HG02884 (cell line): ENCODE measurements around the gene SLC22A23.
A peak's percentile ranks its signal among the peaks of the same experiment; 100 is the strongest.

ENCODE experiments used
- ATAC-seq: cut with Tn5 transposase; IDR thresholded peaks from one replicate; pipeline ENCODE4 v1.9.1; 2021; ENCODE audit warnings: mild to moderate bottlenecking, moderate library complexity; ENCODE audit not compliant: unreplicated experiment

The SLC22A23 gene

DNA sequence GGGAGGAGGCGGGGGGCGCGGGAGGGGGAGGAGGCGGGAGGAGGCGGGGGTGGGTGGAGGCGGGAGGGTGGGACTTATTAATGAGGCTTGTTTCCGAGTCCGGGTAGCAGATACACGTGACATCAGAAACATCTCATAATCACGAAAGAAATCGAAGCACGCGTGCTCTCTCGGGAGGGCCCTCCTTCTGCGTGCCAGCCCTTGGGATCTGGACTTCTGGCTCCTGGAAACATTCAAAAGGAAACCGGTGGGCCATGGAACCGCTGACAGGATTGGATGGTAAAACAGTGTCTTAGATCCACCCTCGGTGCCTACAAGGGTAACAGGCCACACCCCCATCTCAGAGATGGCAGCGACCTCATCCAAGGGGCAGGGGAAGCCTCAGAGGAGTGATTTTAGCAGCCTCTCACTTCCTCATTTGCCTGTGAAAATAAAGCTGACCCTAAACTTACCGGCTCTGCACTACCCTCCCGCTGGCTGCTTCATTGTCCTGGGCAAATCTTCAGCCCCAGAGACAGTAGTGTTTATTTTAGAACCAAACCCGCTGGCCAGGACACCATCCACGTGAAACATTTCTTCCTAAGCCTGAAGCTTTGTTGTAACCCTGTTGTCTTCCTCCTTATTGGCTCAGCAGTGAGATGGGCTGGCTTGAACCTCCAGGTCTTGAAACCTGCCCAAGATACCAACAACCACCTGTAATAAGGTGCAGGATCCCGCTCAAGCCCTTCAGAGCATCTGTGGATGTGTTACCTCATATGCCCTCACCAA lies 100.6 kb downstream of the SLC22A23 start:
- peak; percentile 87 for ATAC-seq

GRCh38 chr6:3355358-3356055 lies 101.3 kb downstream of the SLC22A23 start:
- no peak for ATAC-seq

DNA sequence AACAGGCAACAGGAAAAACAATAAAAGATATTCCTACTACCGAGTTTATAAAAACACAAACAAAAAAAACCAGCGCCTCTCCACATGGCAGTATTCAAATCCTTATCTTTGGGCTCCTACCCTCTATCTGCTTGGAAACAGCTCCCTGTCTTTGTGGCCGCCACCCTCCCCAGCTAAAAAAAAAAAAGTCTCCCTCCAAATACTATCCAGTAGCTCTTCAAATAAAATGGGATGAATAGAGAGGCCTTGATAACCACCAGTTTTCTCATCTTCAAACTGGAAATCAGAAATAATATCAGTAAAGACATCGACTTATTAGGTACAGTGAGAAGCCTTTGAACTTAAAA lies 101.9 kb downstream of the SLC22A23 start:
- ATAC-seq = no peak

DNA sequence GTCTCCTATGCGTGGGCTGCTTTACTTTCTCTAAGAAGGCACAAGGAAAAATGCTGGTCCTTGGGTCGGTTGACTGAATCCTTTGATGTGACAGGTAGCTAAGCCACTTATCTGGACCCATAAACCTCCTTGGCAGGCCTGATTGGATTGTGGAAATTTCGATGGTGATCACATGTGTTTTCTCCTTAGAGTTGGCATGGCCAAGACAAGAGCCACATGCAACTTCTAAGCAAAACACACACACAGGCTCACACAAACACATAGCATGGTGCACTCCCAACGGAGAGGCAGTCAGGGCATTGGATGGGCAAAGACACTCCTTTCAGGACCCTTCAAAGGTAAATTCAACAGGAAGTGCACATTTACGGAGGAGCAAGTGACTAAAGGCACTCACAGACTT lies 102.9 kb downstream of the SLC22A23 start:
- no peak for ATAC-seq

DNA sequence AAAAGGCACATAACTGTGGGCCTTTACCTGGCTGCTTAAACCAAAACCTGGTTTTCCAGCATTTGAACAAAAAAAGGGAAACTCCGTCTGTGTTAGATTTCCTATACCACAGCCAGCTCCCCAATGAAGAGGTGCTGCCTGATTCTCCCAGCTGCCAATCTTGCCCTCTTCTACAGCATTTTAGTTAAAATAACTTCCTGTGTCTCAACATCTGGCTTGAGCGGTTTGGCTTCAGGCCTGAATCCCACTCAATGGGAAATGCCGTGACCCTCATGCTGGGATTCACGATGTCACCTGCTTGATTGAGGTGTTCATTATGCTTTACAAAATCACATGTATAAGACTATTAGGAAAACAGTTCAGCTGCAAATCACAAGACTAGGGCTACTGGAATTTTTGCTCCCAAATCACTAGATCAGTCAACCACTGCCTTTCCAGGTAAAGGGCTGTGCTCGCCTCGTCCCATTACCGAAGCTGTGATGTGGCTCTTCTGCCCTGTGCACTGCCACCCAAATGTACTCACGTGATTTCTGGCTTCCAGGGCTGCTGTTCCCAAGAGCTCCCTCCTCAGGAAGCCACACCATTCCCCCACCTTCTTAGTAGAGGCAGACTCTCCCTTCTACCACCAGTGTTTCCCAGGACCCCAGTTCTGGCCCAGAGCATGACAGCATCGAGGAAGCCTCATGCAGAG lies 103.5 kb downstream of the SLC22A23 start:
- no peak for ATAC-seq

GRCh38 chr6:3352678-3353077 lies 104.2 kb downstream of the SLC22A23 start:
- ATAC-seq = no peak

- no peak for ATAC-seq
Measured at GRCh38 chr6:3351829-3352524, 104.9 kb downstream of the SLC22A23 start.

DNA sequence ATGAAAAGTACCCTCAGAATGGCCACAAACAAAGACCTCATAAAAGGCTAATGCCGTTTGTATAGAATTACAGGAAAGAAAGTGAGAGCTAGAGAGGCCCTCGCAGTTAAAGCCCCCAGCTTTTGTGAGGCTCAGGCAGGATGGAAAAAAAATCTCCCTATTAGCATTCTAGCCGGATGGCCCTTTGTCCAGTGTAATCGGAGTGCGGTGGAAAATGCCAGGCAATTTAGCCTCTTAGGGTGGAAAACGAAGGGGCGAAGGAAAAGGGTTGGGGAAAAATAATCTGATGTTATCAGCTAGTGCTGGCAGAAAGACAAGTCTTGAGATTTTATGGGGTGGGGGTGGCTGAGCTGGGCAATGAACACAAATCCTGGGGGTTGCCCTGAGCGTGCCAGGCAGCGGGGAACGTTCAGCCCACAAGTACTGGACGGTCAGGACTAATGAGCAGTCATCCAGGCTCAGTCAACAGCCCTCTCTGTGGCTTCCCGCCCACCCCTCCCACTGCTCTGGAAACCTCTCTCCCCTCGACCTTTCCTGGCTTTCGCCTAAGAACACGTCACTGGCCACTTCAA lies 105.7 kb downstream of the SLC22A23 start:
- no peak for ATAC-seq

DNA sequence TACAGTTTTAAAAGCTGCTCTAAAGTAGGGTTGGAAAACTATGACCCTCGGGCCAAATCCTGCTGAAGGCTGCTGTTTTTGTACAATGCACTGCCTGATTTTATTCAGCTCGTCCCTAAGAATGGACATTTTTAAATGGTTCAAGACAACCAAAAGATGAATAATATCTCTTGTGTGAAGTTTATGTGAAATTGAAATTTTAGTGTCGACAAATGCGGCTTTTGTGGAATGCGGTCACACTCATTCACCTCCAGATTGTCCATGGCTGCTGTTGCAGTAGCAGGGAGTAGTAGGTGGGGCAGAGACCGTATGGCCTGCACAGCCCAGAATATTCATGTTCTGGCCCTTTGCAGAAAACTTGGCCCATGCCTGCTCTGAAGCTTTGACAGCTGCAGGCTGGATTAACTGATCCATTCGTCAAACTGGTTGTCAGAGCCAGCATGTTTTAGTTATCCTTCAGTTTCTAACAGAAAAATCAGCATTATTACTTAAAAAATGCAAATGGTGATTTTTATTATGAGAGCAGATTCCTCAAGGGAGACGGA lies 106.5 kb downstream of the SLC22A23 start:
- ATAC-seq = no peak

DNA sequence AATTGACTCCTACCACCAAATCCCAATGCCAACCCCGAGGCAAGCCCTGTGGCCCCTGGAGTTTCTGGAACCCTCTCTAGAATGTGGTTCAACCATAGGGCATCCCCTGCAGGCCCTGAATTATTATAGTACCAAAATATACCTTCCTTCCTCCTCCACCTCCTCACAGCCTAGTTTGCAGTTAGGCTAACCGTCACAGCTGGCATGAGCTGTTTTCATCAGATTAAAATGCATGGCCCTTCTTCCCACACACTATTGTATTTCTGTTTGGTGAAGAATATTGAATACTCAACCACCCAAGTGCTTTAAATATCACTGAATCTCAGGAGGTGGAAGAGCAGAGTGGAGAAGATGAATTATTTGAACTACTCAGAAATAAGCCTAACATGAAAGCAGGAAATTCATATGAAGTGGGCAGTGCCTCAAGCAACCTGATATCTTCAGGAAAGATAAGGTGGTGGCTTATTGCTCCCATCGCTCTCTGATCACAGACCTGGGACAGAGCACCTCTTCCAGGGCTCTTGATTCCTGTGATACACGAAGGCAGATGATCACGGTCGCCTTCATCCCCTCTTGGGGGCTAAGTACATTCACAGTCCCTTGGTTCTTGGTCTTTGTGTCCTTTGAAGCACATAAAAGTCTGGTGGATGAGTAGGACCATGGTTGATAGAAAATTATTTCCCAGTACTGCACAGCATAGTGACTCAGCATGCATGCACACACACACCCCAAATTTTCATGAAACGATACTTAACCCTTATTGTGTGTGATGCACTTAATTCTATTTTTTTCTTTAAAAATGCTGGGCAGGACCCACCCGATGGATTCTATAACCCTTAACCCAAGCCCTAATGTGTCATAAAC lies 107.2 kb downstream of the SLC22A23 start:
- no peak for ATAC-seq

DNA sequence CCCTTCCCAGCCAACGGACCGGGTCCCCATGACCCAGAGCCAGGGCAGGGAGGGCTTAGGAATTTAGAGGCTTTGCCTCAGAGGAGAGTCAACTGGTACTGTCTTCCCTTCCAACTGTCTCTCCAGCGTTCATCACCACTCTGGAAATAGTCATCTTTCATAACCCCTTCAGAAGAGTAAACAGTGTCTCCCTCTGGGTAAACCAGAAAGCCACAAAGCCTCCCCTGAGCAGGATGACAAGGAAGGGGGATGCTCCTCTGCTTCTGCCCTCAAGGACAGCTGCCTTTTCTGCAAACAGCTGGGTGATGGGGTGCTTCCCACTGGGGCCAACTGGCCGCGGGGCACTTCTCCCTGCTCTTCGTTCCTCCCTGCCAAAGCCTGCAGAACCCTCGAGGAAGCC lies 108.0 kb downstream of the SLC22A23 start:
- ATAC-seq = no peak

GRCh38 chr6:3347826-3348225 lies 109.0 kb downstream of the SLC22A23 start:
- no peak for ATAC-seq

DNA sequence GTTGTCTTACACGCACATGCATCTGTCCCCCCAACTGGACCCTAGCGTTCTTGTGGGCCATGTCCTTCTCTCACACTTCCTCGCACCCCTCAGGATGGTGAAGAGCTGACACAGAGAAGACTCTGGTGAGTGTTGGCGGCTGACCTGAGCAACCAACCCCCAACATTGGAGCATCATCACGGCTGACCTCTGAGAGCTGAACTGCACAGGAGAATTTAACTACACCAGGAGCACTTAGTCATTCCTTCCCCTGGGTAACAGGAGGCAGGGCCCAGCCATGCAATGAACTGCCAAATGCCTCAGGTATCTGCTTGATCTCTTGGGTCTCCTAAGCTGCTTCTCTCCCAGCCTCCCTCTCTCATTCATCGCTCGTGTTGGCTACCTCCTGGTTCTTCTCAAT lies 109.6 kb downstream of the SLC22A23 start:
- no peak for ATAC-seq

DNA sequence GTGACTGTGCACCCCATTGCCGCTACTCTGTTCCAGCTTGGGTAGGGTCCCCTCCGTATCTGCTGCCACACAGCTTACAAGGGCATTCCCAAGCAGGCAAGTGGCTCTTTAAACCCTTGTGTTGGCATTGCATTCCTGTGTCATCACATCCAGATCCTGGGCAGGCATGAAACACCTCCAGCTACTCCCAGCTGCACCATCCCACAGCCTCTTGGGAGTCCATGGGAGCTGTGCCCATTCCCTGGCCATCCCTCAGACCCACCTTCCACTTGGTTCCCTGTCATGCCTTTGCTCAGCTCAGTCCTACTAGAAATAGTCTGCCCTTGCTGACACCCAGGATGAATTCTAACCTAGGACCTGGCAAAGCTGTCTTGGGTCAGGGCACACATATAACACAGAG lies 110.4 kb downstream of the SLC22A23 start:
- no peak for ATAC-seq

DNA sequence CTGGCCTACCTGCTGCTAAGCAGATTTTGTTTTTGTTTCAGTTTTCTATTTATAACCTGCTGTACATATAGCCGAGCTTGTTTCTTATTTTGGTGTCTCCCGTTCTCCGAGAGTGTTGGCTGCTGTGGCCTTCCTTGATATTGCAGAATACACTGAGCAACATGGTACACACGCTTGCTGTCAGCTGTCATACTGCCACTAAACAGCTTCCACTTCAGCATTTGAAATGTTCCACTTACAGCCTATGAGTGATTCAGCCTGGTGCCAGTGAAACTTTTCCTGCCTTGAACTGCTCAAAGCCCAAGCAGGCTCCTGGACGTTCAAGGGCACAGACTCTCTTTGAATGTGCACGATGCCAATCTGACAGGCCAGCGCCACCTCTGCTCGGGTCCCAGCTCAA lies 111.0 kb downstream of the SLC22A23 start:
- ATAC-seq = no peak

DNA sequence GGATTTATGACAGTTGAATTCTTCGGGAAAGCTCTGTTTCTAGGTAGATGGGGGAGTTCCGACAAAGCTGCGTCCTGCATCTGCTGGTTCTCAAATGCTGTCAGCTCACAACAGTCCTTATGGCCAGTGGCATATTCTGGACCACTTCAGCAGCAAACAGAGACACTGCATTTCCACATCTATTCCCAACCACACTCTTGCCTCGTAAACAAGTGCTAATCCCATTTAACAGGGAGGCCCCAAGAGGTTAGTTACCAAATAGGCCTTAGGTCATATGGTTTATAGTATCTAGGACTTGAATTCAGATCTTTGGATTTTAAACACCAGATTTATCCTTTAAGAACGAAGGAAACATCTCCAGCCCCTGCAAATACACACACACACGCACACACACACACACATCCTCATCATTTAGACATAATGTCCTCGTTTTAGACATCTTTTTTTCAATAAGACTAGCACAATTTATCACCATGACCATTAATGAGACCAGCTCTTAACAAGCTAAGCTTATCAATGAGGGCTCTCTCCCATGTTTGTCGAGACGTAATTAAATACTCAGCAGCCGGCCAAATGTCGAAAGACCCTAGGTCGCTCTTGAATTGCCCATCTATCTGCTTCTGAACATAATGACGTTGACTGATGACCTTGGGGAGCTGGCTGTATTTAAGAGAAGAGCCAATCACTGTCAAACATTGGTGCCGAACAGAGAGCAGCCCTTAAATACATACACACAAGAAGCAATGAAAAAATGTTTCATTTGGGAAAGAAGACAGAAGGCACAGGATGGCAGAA lies 113.6 kb downstream of the SLC22A23 start:
- no peak for ATAC-seq

DNA sequence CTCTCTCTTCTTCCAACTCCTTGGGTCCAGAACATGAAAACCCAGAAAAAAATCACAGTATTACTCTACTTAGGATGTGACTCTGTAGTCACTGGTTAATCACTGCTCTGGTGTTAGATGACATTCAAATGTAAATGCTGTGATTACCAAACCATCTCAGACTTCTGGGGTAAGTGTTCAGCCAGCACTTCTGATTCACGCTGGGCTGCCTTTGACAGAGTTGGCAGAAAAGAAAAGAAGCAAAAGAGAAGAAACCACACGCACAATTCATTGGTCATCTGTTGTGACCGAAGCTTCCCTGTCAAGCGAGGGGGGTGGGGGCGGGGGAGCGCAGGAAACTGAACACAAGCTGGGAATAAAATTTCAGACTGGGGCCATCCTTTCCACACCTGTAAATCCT lies 115.4 kb downstream of the SLC22A23 start:
- no peak for ATAC-seq

- ATAC-seq = no peak
Measured at GRCh38 chr6:3340894-3341293, 116.0 kb downstream of the SLC22A23 start.

- ATAC-seq = no peak
Measured at GRCh38 chr6:3340358-3340802, 116.5 kb downstream of the SLC22A23 start.
